HUES64 (cell line): ENCODE data around the gene COX6A2.

Source experiments
- H3K27ac ChIP-seq: 2 replicates; pipeline ENCODE4 v1.7.0; 2013; ENCODE audit warnings: low read depth, low read length, inconsistent platforms
- H3K27me3 ChIP-seq: 2 replicates; pipeline ENCODE4 v1.6.1; 2013; ENCODE audit warnings: mild to moderate bottlenecking, low read length; ENCODE audit not compliant: insufficient read depth
- H3K36me3 ChIP-seq: 2 replicates; pipeline ENCODE4 v1.6.1; 2013; ENCODE audit warnings: mild to moderate bottlenecking, low read length; ENCODE audit not compliant: insufficient read depth
- H3K4me1 ChIP-seq: 2 replicates; pipeline ENCODE4 v1.6.1; 2013; ENCODE audit warnings: mild to moderate bottlenecking, low read length, moderate library complexity; ENCODE audit not compliant: insufficient read depth
- H3K4me3 ChIP-seq: 2 replicates; pipeline ENCODE4 v1.5.1; 2013; ENCODE audit warnings: mild to moderate bottlenecking, low read length, moderate library complexity
- H3K9ac ChIP-seq: 2 replicates; pipeline ENCODE4 v1.6.1; 2013; ENCODE audit warnings: mild to moderate bottlenecking, low read depth, low read length
- H3K9me3 ChIP-seq: 2 replicates; pipeline ENCODE4 v1.6.1; 2013; ENCODE audit warnings: low read depth, low read length; ENCODE audit not compliant: insufficient read depth
- WGBS: fragments of 150-250, 120-280 bp; methylation state at CpG from one replicate; pipeline ENCODE4 v1.1.7; 2013; ENCODE audit warnings: missing lambda C conversion rate; 5-methylcytosine and 5-hydroxymethylcytosine counted together

The COX6A2 gene

GRCh38 chr16:31414706-31415105 lies 13.5 kb downstream of the COX6A2 start:
- no peak overlapping the region for H3K9ac ChIP-seq
- no peaks in the 10 kb centered on the region for H3K36me3 ChIP-seq
- no peak overlapping the region for H3K4me3 ChIP-seq
- H3K27ac ChIP-seq: no peak overlapping the region
- no peaks in the 10 kb centered on the region for H3K9me3 ChIP-seq
- no peaks in the 10 kb centered on the region for H3K27me3 ChIP-seq
- WGBS: 90% methylated on average over 4 of the region's 4 CpGs
- no peaks in the 10 kb centered on the region for H3K4me1 ChIP-seq

DNA sequence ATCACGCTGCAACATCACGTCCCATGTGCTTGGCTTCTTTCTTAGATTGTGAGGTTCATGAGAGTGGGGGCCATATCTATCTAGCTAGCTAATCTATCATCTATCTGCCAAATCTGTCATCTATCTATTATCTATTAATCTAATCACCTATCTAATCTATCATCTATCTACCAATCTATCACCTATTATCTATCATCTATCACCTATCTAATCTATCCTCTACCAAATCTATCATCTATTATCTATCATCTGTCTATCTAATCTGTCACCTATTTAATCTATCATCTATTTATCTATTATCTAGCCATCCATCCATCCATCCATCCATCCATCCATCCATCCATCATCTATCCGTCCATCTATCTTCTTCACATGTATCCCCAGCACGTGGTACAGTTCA lies 14.2 kb downstream of the COX6A2 start:
- Histone ChIP-seq H3K4me1 (no peaks in the 10 kb centered on the region), H3K4me3 (no peak overlapping the region), H3K27me3 (no peaks in the 10 kb centered on the region), H3K36me3 (no peaks in the 10 kb centered on the region), H3K27ac (no peak overlapping the region), H3K9me3 (no peaks in the 10 kb centered on the region), H3K9ac (no peak overlapping the region)
- WGBS: 95% methylated on average over 4 of the region's 4 CpGs

DNA sequence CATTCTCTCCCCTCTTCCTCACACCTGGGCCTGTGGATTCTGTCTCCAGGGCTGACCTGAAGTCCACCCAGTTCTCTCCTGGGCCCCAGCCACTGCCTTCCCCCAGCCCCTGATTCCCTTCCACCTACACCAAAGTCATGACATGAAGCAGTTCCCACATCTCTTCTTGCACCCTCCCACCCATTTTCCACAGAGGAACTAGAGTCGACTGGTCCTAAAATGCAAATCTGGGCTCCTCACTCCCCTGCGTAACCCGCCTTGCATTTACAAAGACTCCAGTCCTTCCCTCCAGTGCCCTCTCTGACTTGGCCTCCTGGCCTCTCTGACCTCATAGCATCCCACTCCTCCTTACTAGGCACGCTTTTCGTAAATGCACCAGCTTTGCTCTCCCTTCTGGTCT lies 14.8 kb downstream of the COX6A2 start:
- 91% methylated on average over 5 of the region's 5 CpGs for WGBS
- Histone ChIP-seq H3K27me3 (no peaks in the 10 kb centered on the region), H3K4me3 (no peak overlapping the region), H3K9me3 (no peaks in the 10 kb centered on the region), H3K27ac (no peak overlapping the region), H3K36me3 (no peaks in the 10 kb centered on the region), H3K9ac (no peak overlapping the region), H3K4me1 (no peaks in the 10 kb centered on the region)

DNA sequence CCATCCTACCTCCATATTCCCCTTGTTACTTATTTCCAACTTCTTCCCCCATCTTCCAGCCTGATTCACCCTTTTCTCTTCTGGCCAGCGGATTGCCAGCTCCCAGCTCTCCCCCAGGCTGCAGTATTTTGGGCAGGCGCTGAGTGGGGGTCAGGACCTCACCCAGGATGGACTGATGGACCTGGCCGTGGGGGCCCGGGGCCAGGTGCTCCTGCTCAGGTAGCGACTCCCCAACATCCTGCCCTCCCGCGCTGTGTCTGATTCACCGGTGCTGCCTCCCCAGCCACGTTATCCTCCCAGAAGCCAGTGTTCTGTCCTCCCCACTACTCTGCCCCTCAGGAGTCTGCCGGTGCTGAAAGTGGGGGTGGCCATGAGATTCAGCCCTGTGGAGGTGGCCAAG lies 15.4 kb downstream of the COX6A2 start:
- no peaks in the 10 kb centered on the region for H3K27me3 ChIP-seq
- H3K9ac ChIP-seq: no peak overlapping the region
- no peaks in the 10 kb centered on the region for H3K4me1 ChIP-seq
- WGBS: 92% methylated on average over 10 of the region's 10 CpGs
- no peaks in the 10 kb centered on the region for H3K36me3 ChIP-seq
- no peaks in the 10 kb centered on the region for H3K9me3 ChIP-seq
- no peak overlapping the region for H3K4me3 ChIP-seq
- no peak overlapping the region for H3K27ac ChIP-seq

- Histone ChIP-seq H3K27ac (no peak overlapping the region), H3K4me3 (no peak overlapping the region), H3K9me3 (no peaks in the 10 kb centered on the region), H3K9ac (no peak overlapping the region), H3K36me3 (no peaks in the 10 kb centered on the region), H3K4me1 (no peaks in the 10 kb centered on the region), H3K27me3 (no peaks in the 10 kb centered on the region)
- 89% methylated on average over 22 of the region's 22 CpGs for WGBS
These were observed 16.9 kb downstream of the COX6A2 start for GRCh38 chr16:31411024-31411844.

DNA sequence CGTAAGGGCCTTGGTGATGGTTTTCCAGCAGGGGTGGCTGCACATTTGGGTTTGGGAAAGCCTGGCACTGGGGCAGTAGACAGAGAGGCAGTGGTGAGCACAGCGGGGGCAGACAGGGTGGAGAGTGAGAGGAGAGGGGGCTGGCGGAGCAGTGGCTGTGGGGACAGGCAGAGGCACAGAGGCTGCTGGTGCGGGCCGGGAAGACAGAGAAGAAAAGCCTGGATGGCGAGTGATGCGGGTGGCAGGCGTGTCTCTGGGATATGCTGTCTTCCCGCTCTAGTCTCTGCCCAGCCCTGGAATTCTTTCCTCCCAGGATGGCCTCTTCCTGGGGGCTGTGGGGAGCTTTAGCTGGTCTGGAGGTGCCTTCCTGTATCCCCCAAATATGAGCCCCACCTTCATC lies 18.1 kb downstream of the COX6A2 start:
- 88% methylated on average over 9 of the region's 9 CpGs for WGBS

GRCh38 chr16:31409433-31409832 lies 18.7 kb downstream of the COX6A2 start:
- no peak overlapping the region for H3K27ac ChIP-seq
- H3K9me3 ChIP-seq: no peaks in the 10 kb centered on the region
- no peak overlapping the region for H3K4me3 ChIP-seq
- H3K9ac ChIP-seq: no peak overlapping the region
- no peaks in the 10 kb centered on the region for H3K4me1 ChIP-seq
- 80% methylated on average over 3 of the region's 3 CpGs for WGBS
- H3K36me3 ChIP-seq: no peaks in the 10 kb centered on the region
- H3K27me3 ChIP-seq: no peaks in the 10 kb centered on the region

More for the DNA sequence above, 18.1 kb downstream of the COX6A2 start:
- H3K9ac ChIP-seq: no peak overlapping the region
- no peak overlapping the region for H3K27ac ChIP-seq
- H3K36me3 ChIP-seq: no peaks in the 10 kb centered on the region
- H3K4me3 ChIP-seq: no peak overlapping the region
- H3K4me1 ChIP-seq: no peaks in the 10 kb centered on the region
- H3K9me3 ChIP-seq: no peaks in the 10 kb centered on the region
- H3K27me3 ChIP-seq: no peaks in the 10 kb centered on the region

- Histone ChIP-seq H3K27me3 (no peaks in the 10 kb centered on the region), H3K36me3 (no peaks in the 10 kb centered on the region), H3K27ac (no peak overlapping the region), H3K4me3 (no peak overlapping the region), H3K9ac (no peak overlapping the region), H3K9me3 (no peaks in the 10 kb centered on the region), H3K4me1 (no peaks in the 10 kb centered on the region)
- 86% methylated on average over 8 of the region's 8 CpGs for WGBS
These were observed 20.8 kb downstream of the COX6A2 start for GRCh38 chr16:31407406-31407805.

DNA sequence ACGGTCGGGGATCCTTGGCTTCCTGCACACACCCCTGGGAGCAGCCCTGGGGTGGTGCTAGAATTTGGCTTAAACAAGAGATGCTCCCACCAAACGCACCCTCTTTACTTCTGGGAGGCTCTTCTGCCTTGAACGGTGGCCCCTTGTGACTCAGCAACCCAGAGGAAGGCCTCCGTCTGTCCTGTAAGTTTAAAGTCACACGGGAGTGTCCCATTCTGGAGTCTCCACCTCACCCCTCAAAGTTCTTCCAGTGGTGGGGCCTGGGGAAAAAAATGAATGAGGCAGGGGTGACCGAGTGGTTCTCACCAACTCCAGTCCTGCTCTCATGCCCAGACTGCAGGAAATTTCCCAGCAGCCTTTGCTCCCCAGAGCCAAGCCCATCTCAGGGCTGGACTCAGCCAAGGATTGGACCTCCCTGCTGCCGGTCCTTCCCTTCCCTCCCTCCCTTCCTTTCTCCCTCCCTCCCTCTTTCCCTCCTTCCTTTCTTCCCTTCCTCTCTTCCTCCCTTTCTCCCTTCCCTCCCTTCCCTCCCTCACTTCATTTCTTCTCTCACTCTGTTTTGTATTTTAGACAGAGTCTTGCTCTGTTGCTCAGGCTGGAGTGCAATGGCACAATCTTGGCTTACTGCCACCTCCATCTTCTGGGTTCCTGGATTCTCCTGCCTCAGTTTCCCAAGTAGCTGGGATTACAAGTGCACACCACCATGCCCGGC lies 23.7 kb downstream of the COX6A2 start:
- H3K27ac ChIP-seq: no peak overlapping the region
- no peak overlapping the region for H3K9ac ChIP-seq

DNA sequence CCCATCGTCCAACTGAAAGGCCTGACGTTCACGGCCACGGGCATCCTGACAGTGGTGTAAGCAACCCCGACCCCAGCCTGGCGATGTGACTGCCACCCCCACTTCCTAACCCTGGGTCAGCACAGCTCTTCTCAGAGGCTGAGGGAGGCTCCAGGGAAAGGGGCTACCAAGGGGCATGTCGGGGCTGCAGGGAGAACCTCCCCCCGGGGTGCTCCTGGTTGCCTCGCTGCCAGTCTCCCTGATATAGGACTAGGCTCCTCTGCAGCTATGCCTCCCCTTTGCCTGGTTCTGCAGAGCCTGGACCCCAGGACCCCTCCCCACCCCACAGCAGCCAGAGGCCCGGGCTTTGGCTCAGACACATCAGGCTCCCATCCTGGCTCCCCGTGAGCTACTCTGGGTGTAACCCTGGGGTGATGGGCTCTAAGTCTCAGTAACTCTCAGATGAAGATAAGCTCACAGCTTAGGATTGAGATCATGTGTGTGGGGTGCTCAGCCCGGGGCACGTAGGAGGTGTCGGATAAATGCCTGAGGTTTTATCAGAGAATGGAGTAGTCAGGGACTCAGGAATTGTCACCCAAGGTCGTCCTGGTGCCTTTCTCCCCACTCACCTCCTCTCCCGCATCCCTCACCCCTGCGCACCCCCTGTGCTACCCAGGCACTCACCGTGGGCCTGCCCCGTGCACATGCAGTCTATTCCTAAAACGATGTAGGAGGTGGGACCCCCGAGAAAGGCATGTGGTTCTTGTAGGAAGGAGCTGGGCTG lies 24.4 kb downstream of the COX6A2 start:
- Histone ChIP-seq H3K27me3 (no peaks in the 10 kb centered on the region), H3K36me3 (no peaks in the 10 kb centered on the region), H3K4me3 (no peak overlapping the region), H3K9me3 (no peaks in the 10 kb centered on the region), H3K9ac (no peak overlapping the region), H3K4me1 (no peaks in the 10 kb centered on the region), H3K27ac (no peak overlapping the region)
- 93% methylated on average over 21 of the region's 21 CpGs for WGBS

More for the DNA sequence above, 23.7 kb downstream of the COX6A2 start:
- WGBS: 87% methylated on average over 8 of the region's 9 CpGs
- Histone ChIP-seq H3K4me1 (no peaks in the 10 kb centered on the region), H3K36me3 (no peaks in the 10 kb centered on the region), H3K27me3 (no peaks in the 10 kb centered on the region), H3K9me3 (no peaks in the 10 kb centered on the region), H3K4me3 (no peak overlapping the region)

GRCh38 chr16:31402687-31403086 lies 25.5 kb downstream of the COX6A2 start:
- 91% methylated on average over 1 of the region's 1 CpG for WGBS
- Histone ChIP-seq H3K9me3 (no peaks in the 10 kb centered on the region), H3K9ac (no peak overlapping the region), H3K4me3 (no peak overlapping the region), H3K27me3 (no peaks in the 10 kb centered on the region), H3K4me1 (no peaks in the 10 kb centered on the region), H3K27ac (no peak overlapping the region), H3K36me3 (no peaks in the 10 kb centered on the region)
